K562 (cell line): ENCODE measurements around the gene C22orf39. TPM values are rescaled to one million over a fixed set of nuclear protein-coding genes. Genes with fewer than 3 reads are reported as not detected.
A peak's percentile ranks its signal among the peaks of the same experiment; 100 is the strongest.

Source experiments
- CREB1 ChIP-seq, 2 experiments: sonication (generic) in 1 of 2; formaldehyde crosslinking in 1 of 2; IDR thresholded peaks; 2 replicates each; pipeline versions ENCODE4 v1.6.1 to v1.8.0; 2012 to 2022; ENCODE audit warnings: inconsistent platforms in 1 of 2, mild to moderate bottlenecking in 1 of 2, missing genetic modification reagents in 1 of 2, moderate library complexity in 1 of 2
- HOXB6 ChIP-seq: fragments of 250-450 bp; sonication (Bioruptor Pico); IDR thresholded peaks from 2 replicates; pipeline ENCODE4 v1.5.1; 2022; ENCODE audit warnings: mild to moderate bottlenecking, borderline replicate concordance
- KAT8 ChIP-seq: fragments of 450-650 bp; IDR thresholded peaks from 2 replicates; pipeline ENCODE4 v1.6.1; 2016; ENCODE audit warnings: low read depth, mild to moderate bottlenecking
- L3MBTL2 ChIP-seq: fragments of 450-650 bp; IDR thresholded peaks from 2 replicates; pipeline ENCODE4 v1.6.1; 2016; ENCODE audit warnings: mild to moderate bottlenecking, moderate library complexity
- LEF1 ChIP-seq: fragments of 450-650 bp; IDR thresholded peaks from 2 replicates; pipeline ENCODE4 v1.6.1; 2016; ENCODE audit warnings: mild to moderate bottlenecking
- MTA3 ChIP-seq: fragments of 450-650 bp; formaldehyde crosslinking; IDR thresholded peaks from 2 replicates; pipeline ENCODE4 v1.6.1; 2017; ENCODE audit warnings: mild to moderate bottlenecking, borderline replicate concordance
- NEUROD1 ChIP-seq: fragments of 150-350 bp; IDR thresholded peaks from 2 replicates; pipeline ENCODE4 v1.6.1; 2014; ENCODE audit warnings: borderline replicate concordance, low read length, low read depth; ENCODE audit not compliant: partially characterized antibody
- PTRF ChIP-seq: fragments of 450-650 bp; IDR thresholded peaks from 2 replicates; pipeline ENCODE4 v1.6.1; 2016; ENCODE audit warnings: mild to moderate bottlenecking, missing genetic modification characterization, missing compliant biosample characterization
- RUNX1 ChIP-seq: sonication (generic); IDR thresholded peaks from 2 replicates; pipeline ENCODE4 v1.6.1; 2016; ENCODE audit warnings: antibody characterized with exemption, low read depth
- SMAD3 ChIP-seq: fragments of 450-650 bp; formaldehyde crosslinking; conservative IDR thresholded peaks from 2 replicates; pipeline ENCODE4 v1.4.0; 2020; ENCODE audit warnings: mild to moderate bottlenecking
- SMAD4 ChIP-seq: fragments of 250-450 bp; sonication (Bioruptor Pico); conservative IDR thresholded peaks from 2 replicates; pipeline ENCODE4 v1.8.0; 2021; ENCODE audit warnings: inconsistent platforms, mild to moderate bottlenecking, moderate library complexity
- SOX6 ChIP-seq: fragments of 450-650 bp; IDR thresholded peaks from 2 replicates; pipeline ENCODE4 v1.6.1; 2014; ENCODE audit warnings: mild to moderate bottlenecking
- SRF ChIP-seq, 2 experiments: fragments of 250-450, 450-650 bp in 1 of 2; sonication (Bioruptor Pico) in 1 of 2; sonication (generic) in 1 of 2; formaldehyde crosslinking; IDR thresholded peaks; 2 replicates each; pipeline versions ENCODE4 v1.5.0 to v1.5.1; 2020 to 2022; ENCODE audit warnings: mild to moderate bottlenecking in 1 of 2, missing genetic modification reagents in 1 of 2
- ZC3H8 ChIP-seq: fragments of 450-650 bp; IDR thresholded peaks from 2 replicates; pipeline ENCODE4 v1.6.1; 2017
- ZEB2 ChIP-seq: fragments of 450-650 bp; IDR thresholded peaks from 2 replicates; pipeline ENCODE4 v1.6.1; 2016
- ZKSCAN1 ChIP-seq: fragments of 150-350 bp; IDR thresholded peaks from 2 replicates; pipeline ENCODE4 v1.6.1; 2016; ENCODE audit warnings: low read depth, low read length
- ZNF24 ChIP-seq: fragments of 450-650 bp; IDR thresholded peaks from 2 replicates; pipeline ENCODE4 v1.6.1; 2016
- polyA plus RNA-seq, 8 experiments: library from polyadenylated mRNA; depleted of rRNA in 4 of 8; stranded (reverse) in 5 of 8; unstranded in 3 of 8; fragments of >200 nt; fragmentation: Nextera tagmentation in 2 of 8; fragmentation: Illumina TruSeq in 1 of 8; extraction: Ambion mirVana in 2 of 8; extraction: Trizol in 1 of 8; gene quantifications; 2 replicates each; pipeline versions ENCODE4 v1.2.1 to v1.2.3, GENCODE V29; 2011 to 2014; ENCODE audit warnings: inconsistent platforms in 1 of 8, missing spikeins in 1 of 8
- total RNA-seq, 7 experiments: library from RNA; depleted of rRNA in 6 of 7; stranded (reverse); fragments of >200 nt in 6 of 7; fragmentation: Illumina TruSeq in 2 of 7; extraction: Trizol in 2 of 7; gene quantifications; 2 replicates each; pipeline versions ENCODE4 v1.2.1 to v1.2.3, GENCODE V29; 2011 to 2021; ENCODE audit warnings: low replicate concordance in 1 of 7
- TF ChIP-seq, protein P1 (sequence below): sonication (generic); formaldehyde crosslinking; IDR thresholded peaks from 2 replicates; pipeline ENCODE4 v1.8.1; 2023; ENCODE audit warnings: mild to moderate bottlenecking, missing genetic modification reagents
- TF ChIP-seq, protein P2 (sequence below): fragments of 450-650 bp; formaldehyde crosslinking; IDR thresholded peaks from 2 replicates; pipeline ENCODE4 v1.4.0; 2020; ENCODE audit warnings: mild to moderate bottlenecking, moderate library complexity
- TF ChIP-seq, protein P3 (sequence below): fragments of 450-650 bp; IDR thresholded peaks from 2 replicates; pipeline ENCODE4 v1.6.1; 2016; ENCODE audit warnings: missing biosample characterization, missing genetic modification characterization
- TF ChIP-seq, protein P4 (sequence below): fragments of 200-800 bp; sonication (Bioruptor generic); IDR thresholded peaks from 2 replicates; pipeline ENCODE4 v1.6.1; 2016; ENCODE audit warnings: missing genetic modification characterization, missing compliant biosample characterization

The C22orf39 gene
- total and polyA plus RNA-seq, 9 of the 15 experiments (the other 6 are each of a cell fraction or from before 2014, with no cell fraction given) = 20.4 to 139 (median 66.8) TPM

DNA sequence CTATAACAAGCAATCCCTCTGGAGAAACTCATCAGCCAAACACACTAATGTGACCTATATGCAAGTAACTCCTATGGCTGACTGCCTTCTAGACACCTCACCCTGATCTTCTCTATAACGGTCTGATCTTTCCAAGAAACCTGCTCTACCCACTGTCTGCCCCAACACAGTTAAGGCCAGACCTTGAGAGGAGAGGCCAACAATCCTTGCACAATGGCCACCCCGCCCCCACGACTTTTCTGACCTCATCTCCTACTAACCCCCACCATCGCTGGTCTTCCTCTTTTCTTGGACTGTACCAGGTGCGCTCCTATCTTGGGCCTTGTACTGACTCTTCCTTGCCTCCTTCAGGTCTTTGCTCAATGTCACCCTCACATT lies 28.4 kb downstream of the C22orf39 start (continued):
- TF ChIP-seq, protein P1, sequence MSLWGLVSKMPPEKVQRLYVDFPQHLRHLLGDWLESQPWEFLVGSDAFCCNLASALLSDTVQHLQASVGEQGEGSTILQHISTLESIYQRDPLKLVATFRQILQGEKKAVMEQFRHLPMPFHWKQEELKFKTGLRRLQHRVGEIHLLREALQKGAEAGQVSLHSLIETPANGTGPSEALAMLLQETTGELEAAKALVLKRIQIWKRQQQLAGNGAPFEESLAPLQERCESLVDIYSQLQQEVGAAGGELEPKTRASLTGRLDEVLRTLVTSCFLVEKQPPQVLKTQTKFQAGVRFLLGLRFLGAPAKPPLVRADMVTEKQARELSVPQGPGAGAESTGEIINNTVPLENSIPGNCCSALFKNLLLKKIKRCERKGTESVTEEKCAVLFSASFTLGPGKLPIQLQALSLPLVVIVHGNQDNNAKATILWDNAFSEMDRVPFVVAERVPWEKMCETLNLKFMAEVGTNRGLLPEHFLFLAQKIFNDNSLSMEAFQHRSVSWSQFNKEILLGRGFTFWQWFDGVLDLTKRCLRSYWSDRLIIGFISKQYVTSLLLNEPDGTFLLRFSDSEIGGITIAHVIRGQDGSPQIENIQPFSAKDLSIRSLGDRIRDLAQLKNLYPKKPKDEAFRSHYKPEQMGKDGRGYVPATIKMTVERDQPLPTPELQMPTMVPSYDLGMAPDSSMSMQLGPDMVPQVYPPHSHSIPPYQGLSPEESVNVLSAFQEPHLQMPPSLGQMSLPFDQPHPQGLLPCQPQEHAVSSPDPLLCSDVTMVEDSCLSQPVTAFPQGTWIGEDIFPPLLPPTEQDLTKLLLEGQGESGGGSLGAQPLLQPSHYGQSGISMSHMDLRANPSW (CRISPR knock-in tag) = peak; percentile 95; the same call in 1 of the 2 replicates
- TF ChIP-seq ZC3H8 = no peak
- no peak for TF ChIP-seq ZKSCAN1
- no peak for TF ChIP-seq HOXB6 (CRISPR knock-in tag)
- no peak for TF ChIP-seq PTRF (tag)
- no peak; a peak in 1 of 4 replicates for TF ChIP-seq SRF (CRISPR knock-in tag; IDR thresholded peaks at IDR 0.05)
- TF ChIP-seq NEUROD1 = no peak
- TF ChIP-seq SMAD3 = 0 out of 2 replicates have a peak, but pooled peaks have one; percentile 16
- peak; percentile 68; the same call in 1 of the 2 replicates for TF ChIP-seq L3MBTL2
- TF ChIP-seq KAT8 = no peak
- TF ChIP-seq ZEB2 = peak; percentile 99
- peak; percentile 64; the same call in 1 of the 2 replicates for TF ChIP-seq ZNF24
- peak; percentile 94 for TF ChIP-seq LEF1
- TF ChIP-seq MTA3 = peak; percentile 95
- TF ChIP-seq, protein P2, sequence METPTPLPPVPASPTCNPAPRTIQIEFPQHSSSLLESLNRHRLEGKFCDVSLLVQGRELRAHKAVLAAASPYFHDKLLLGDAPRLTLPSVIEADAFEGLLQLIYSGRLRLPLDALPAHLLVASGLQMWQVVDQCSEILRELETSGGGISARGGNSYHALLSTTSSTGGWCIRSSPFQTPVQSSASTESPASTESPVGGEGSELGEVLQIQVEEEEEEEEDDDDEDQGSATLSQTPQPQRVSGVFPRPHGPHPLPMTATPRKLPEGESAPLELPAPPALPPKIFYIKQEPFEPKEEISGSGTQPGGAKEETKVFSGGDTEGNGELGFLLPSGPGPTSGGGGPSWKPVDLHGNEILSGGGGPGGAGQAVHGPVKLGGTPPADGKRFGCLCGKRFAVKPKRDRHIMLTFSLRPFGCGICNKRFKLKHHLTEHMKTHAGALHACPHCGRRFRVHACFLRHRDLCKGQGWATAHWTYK (CRISPR knock-in tag) = 0 out of 2 replicates have a peak, but pooled peaks have one; percentile 38
- TF ChIP-seq, protein P3, sequence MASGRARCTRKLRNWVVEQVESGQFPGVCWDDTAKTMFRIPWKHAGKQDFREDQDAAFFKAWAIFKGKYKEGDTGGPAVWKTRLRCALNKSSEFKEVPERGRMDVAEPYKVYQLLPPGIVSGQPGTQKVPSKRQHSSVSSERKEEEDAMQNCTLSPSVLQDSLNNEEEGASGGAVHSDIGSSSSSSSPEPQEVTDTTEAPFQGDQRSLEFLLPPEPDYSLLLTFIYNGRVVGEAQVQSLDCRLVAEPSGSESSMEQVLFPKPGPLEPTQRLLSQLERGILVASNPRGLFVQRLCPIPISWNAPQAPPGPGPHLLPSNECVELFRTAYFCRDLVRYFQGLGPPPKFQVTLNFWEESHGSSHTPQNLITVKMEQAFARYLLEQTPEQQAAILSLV (tag) = peak; percentile 94
- peak; percentile 64 for TF ChIP-seq CREB1 (IDR thresholded peaks at IDR 0.05)
- no peak for TF ChIP-seq CREB1 (CRISPR knock-in tag; IDR thresholded peaks at IDR 0.05)
- TF ChIP-seq SOX6 = peak; percentile 95
- peak; percentile 99 for TF ChIP-seq SMAD4 (CRISPR knock-in tag)
- TF ChIP-seq, protein P4, sequence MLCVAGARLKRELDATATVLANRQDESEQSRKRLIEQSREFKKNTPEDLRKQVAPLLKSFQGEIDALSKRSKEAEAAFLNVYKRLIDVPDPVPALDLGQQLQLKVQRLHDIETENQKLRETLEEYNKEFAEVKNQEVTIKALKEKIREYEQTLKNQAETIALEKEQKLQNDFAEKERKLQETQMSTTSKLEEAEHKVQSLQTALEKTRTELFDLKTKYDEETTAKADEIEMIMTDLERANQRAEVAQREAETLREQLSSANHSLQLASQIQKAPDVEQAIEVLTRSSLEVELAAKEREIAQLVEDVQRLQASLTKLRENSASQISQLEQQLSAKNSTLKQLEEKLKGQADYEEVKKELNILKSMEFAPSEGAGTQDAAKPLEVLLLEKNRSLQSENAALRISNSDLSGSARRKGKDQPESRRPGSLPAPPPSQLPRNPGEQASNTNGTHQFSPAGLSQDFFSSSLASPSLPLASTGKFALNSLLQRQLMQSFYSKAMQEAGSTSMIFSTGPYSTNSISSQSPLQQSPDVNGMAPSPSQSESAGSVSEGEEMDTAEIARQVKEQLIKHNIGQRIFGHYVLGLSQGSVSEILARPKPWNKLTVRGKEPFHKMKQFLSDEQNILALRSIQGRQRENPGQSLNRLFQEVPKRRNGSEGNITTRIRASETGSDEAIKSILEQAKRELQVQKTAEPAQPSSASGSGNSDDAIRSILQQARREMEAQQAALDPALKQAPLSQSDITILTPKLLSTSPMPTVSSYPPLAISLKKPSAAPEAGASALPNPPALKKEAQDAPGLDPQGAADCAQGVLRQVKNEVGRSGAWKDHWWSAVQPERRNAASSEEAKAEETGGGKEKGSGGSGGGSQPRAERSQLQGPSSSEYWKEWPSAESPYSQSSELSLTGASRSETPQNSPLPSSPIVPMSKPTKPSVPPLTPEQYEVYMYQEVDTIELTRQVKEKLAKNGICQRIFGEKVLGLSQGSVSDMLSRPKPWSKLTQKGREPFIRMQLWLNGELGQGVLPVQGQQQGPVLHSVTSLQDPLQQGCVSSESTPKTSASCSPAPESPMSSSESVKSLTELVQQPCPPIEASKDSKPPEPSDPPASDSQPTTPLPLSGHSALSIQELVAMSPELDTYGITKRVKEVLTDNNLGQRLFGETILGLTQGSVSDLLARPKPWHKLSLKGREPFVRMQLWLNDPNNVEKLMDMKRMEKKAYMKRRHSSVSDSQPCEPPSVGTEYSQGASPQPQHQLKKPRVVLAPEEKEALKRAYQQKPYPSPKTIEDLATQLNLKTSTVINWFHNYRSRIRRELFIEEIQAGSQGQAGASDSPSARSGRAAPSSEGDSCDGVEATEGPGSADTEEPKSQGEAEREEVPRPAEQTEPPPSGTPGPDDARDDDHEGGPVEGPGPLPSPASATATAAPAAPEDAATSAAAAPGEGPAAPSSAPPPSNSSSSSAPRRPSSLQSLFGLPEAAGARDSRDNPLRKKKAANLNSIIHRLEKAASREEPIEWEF = no peak
- peak; percentile 72; the same call in 1 of the 2 replicates for TF ChIP-seq RUNX1
